HEK293 (cell line): ENCODE results near the gene NTSR2.

Experiments
- BCL6B ChIP-seq: fragments of 450-650 bp; formaldehyde crosslinking; IDR thresholded peaks from 2 replicates; pipeline ENCODE4 v1.5.1; 2017; ENCODE audit warnings: missing biosample characterization, missing genetic modification characterization
- EGR2 ChIP-seq: fragments of 450-650 bp; formaldehyde crosslinking; IDR thresholded peaks from 2 replicates; pipeline ENCODE4 v1.5.1; 2016; ENCODE audit warnings: low read depth, missing biosample characterization, missing genetic modification characterization
- IKZF3 ChIP-seq: fragments of 450-650 bp; IDR thresholded peaks from 2 replicates; pipeline ENCODE4 v1.5.0; 2018; ENCODE audit warnings: missing biosample characterization, mild to moderate bottlenecking, missing genetic modification characterization, moderate library complexity
- KLF17 ChIP-seq: fragments of 450-650 bp; formaldehyde crosslinking; IDR thresholded peaks from 2 replicates; pipeline ENCODE4 v1.5.1; 2016; ENCODE audit warnings: missing biosample characterization, missing genetic modification characterization
- PRDM2 ChIP-seq: fragments of 450-650 bp; formaldehyde crosslinking; IDR thresholded peaks from 2 replicates; pipeline ENCODE4 v1.5.1; 2016; ENCODE audit warnings: missing biosample characterization, missing genetic modification characterization, borderline replicate concordance
- PRDM6 ChIP-seq: fragments of 450-650 bp; formaldehyde crosslinking; IDR thresholded peaks from 2 replicates; pipeline ENCODE4 v1.5.1; 2017; ENCODE audit warnings: missing biosample characterization, missing genetic modification characterization
- ZBTB10 ChIP-seq: fragments of 450-650 bp; formaldehyde crosslinking; IDR thresholded peaks from 2 replicates; pipeline ENCODE4 v1.5.1; 2016; ENCODE audit warnings: missing biosample characterization, missing genetic modification characterization
- ZBTB17 ChIP-seq: fragments of 450-650 bp; formaldehyde crosslinking; IDR thresholded peaks from 2 replicates; pipeline ENCODE4 v1.5.1; 2016; ENCODE audit warnings: missing biosample characterization, missing genetic modification characterization
- ZBTB6 ChIP-seq: fragments of 450-650 bp; formaldehyde crosslinking; IDR thresholded peaks from 2 replicates; pipeline ENCODE4 v1.5.1; 2017; ENCODE audit warnings: missing biosample characterization, missing genetic modification characterization
- ZNF10 ChIP-seq: fragments of 450-650 bp; formaldehyde crosslinking; IDR thresholded peaks from 2 replicates; pipeline ENCODE4 v1.5.1; 2017; ENCODE audit warnings: missing biosample characterization, missing genetic modification characterization
- ZNF114 ChIP-seq: fragments of 450-650 bp; formaldehyde crosslinking; IDR thresholded peaks from 2 replicates; pipeline ENCODE4 v1.5.0; 2017; ENCODE audit warnings: missing biosample characterization, missing genetic modification characterization
- ZNF155 ChIP-seq: fragments of 450-650 bp; formaldehyde crosslinking; IDR thresholded peaks from 2 replicates; pipeline ENCODE4 v1.5.1; 2016; ENCODE audit warnings: missing biosample characterization, missing genetic modification characterization
- ZNF488 ChIP-seq: fragments of 450-650 bp; formaldehyde crosslinking; IDR thresholded peaks from 2 replicates; pipeline ENCODE4 v1.5.1; 2016; ENCODE audit warnings: missing biosample characterization, missing genetic modification characterization
- ZNF558 ChIP-seq: fragments of 450-650 bp; formaldehyde crosslinking; IDR thresholded peaks from 2 replicates; pipeline ENCODE4 v1.5.1; 2016; ENCODE audit warnings: missing biosample characterization, missing genetic modification characterization
- ZNF561 ChIP-seq: fragments of 450-650 bp; IDR thresholded peaks from 2 replicates; pipeline ENCODE4 v1.5.1; 2018; ENCODE audit warnings: missing biosample characterization, missing genetic modification characterization, borderline replicate concordance
- ZNF571 ChIP-seq: fragments of 450-650 bp; formaldehyde crosslinking; IDR thresholded peaks from 2 replicates; pipeline ENCODE4 v1.5.0; 2017; ENCODE audit warnings: missing biosample characterization, missing genetic modification characterization
- ZNF580 ChIP-seq: fragments of 450-650 bp; formaldehyde crosslinking; IDR thresholded peaks from 2 replicates; pipeline ENCODE4 v1.5.1; 2016; ENCODE audit warnings: missing biosample characterization, missing genetic modification characterization
- ZNF785 ChIP-seq: fragments of 450-650 bp; formaldehyde crosslinking; IDR thresholded peaks from 2 replicates; pipeline ENCODE4 v1.5.1; 2016; ENCODE audit warnings: missing biosample characterization, missing genetic modification characterization
- ZNF843 ChIP-seq: fragments of 450-650 bp; formaldehyde crosslinking; IDR thresholded peaks from 2 replicates; pipeline ENCODE4 v1.5.1; 2016; ENCODE audit warnings: missing biosample characterization, missing genetic modification characterization
- ZSCAN23 ChIP-seq: fragments of 450-650 bp; formaldehyde crosslinking; IDR thresholded peaks from 2 replicates; pipeline ENCODE4 v1.5.1; 2016; ENCODE audit warnings: missing biosample characterization, missing genetic modification characterization
- ZXDB ChIP-seq: fragments of 450-650 bp; formaldehyde crosslinking; IDR thresholded peaks from 2 replicates; pipeline ENCODE4 v1.5.1; 2016; ENCODE audit warnings: missing biosample characterization, missing genetic modification characterization

NTSR2 gene

GRCh38 chr2:11655495-11655894, 14.5 kb downstream of the NTSR2 start (continued):
- TF ChIP-seq ZBTB10 (tag by site-specific recombination) (no peak), PRDM2 (no peak), ZSCAN23 (tag by site-specific recombination) (no peak), ZNF488 (no peak), ZNF114 (no peak), ZXDB (tag by site-specific recombination) (0 out of 2 replicates have a peak, but pooled peaks have one; percentile 16), ZNF558 (tag by site-specific recombination) (no peak), ZNF843 (tag by site-specific recombination) (peak; percentile 76), ZNF561 (tag by site-specific recombination) (peak; percentile 60; the same call in 1 of the 2 replicates), ZNF571 (tag by site-specific recombination) (no peak), KLF17 (tag by site-specific recombination) (no peak), ZNF155 (tag by site-specific recombination) (no peak), EGR2 (tag by site-specific recombination) (no peak), ZBTB17 (tag by site-specific recombination) (0 out of 2 replicates have a peak, but pooled peaks have one; percentile 14), ZNF10 (tag by site-specific recombination) (0 out of 2 replicates have a peak, but pooled peaks have one; percentile 29), IKZF3 (tag by site-specific recombination) (0 out of 2 replicates have a peak, but pooled peaks have one; percentile 13), ZNF785 (tag by site-specific recombination) (no peak), ZBTB6 (tag by site-specific recombination) (no peak), ZNF580 (tag by site-specific recombination) (no peak), PRDM6 (tag by site-specific recombination) (peak; percentile 89), BCL6B (0 out of 2 replicates have a peak, but pooled peaks have one; percentile 43)
- TF ChIP-seq, all 188 proteins: peak for 14
